Astrocyte of the cerebellum (primary cell): ENCODE measurements around the gene ERBB4.

Experiments
- DNase-seq: peaks from one replicate; pipeline ENCODE4 v3.0.0-alpha.2; 2011; ENCODE audit warnings: low read depth
- H3K4me3 ChIP-seq: 2 replicates; pipeline ENCODE4 v1.5.1; 2011; ENCODE audit warnings: mild to moderate bottlenecking, low read depth, low read length, moderate library complexity
- CTCF ChIP-seq: IDR thresholded peaks from 2 replicates; pipeline ENCODE4 v1.5.1; 2012; ENCODE audit warnings: low read length, low read depth, moderate library complexity, mild to moderate bottlenecking; ENCODE audit errors: missing control alignments
- in situ Hi-C: cut with HindIII; loops from 2 replicates; pipeline ENCODE4 v1.10.0; 2017; ENCODE audit warnings: low sequenced_read_pairs

ERBB4 gene

GRCh38 chr2:211390536-211391188, 1147.9 kb downstream of the ERBB4 start:
- in situ Hi-C loops = no loop called here
- TF ChIP-seq CTCF = no peak
- no peak overlapping the region for H3K4me3 ChIP-seq
- DNase-seq = no peak

- in situ Hi-C loops = no loop called here
- TF ChIP-seq CTCF = no peak
These were observed 1150.9 kb downstream of the ERBB4 start for GRCh38 chr2:211387734-211388133.

GRCh38 chr2:211380041-211380440, 1158.6 kb downstream of the ERBB4 start:
- no peak overlapping the region for H3K4me3 ChIP-seq
- TF ChIP-seq CTCF = no peak
- in situ Hi-C loops = no loop called here
- no peak for DNase-seq

More at GRCh38 chr2:211387734-211388133, 1150.9 kb downstream of the ERBB4 start:
- no peak for DNase-seq
- no peak overlapping the region for H3K4me3 ChIP-seq

GRCh38 chr2:211376410-211376809, 1162.2 kb downstream of the ERBB4 start:
- in situ Hi-C loops = no loop called here
- DNase-seq = no peak
- no peak overlapping the region for H3K4me3 ChIP-seq
- no peak for TF ChIP-seq CTCF

GRCh38 chr2:211373203-211373602, 1165.4 kb downstream of the ERBB4 start:
- H3K4me3 ChIP-seq = no peak overlapping the region
- in situ Hi-C loops = loop anchor here (5.0 kb wide), 1 partner anchor 49 kb away; no protein-coding TSS in a partner anchor
- no peak for DNase-seq
- TF ChIP-seq CTCF = no peak

GRCh38 chr2:211371465-211371864, 1167.1 kb downstream of the ERBB4 start:
- no peak overlapping the region for H3K4me3 ChIP-seq
- TF ChIP-seq CTCF = no peak
- in situ Hi-C loops = loop anchor here (5.0 kb wide), 1 partner anchor 51 kb away; no protein-coding TSS in a partner anchor
- no peak for DNase-seq
